Upper lobe of left lung (tissue), 4 donors: ENCODE data around the gene GPC2.

Experiments used
- EP300 ChIP-seq, 4 donors: sonication (generic); formaldehyde crosslinking; IDR thresholded peaks; one replicate each; pipeline ENCODE4 v1.5.1; 2017; ENCODE audit warnings: antibody characterized with exemption in 4 of 4, control low read depth in 2 of 4
- POLR2A ChIP-seq, 4 donors: fragments of 450-650 bp; IDR thresholded peaks; one replicate each; pipeline ENCODE4 v1.5.1; 2016 to 2017; ENCODE audit warnings: antibody characterized with exemption in 4 of 4, mild to moderate bottlenecking in 2 of 4
- POLR2AphosphoS5 ChIP-seq, 2 donors: sonication (generic); formaldehyde crosslinking; IDR thresholded peaks; one replicate each; pipeline ENCODE4 v1.5.1; 2017; ENCODE audit warnings: antibody characterized with exemption in 2 of 2
- TF ChIP-seq, protein P1 (sequence below), 6 experiments: fragments of 450-650 bp in 4 of 6; fragments of 200-600 bp in 2 of 6; sonication (generic) in 2 of 6; IDR thresholded peaks; one replicate each; pipeline ENCODE4 v1.5.1; 2016 to 2019; ENCODE audit warnings: antibody characterized with exemption in 6 of 6

DNA sequence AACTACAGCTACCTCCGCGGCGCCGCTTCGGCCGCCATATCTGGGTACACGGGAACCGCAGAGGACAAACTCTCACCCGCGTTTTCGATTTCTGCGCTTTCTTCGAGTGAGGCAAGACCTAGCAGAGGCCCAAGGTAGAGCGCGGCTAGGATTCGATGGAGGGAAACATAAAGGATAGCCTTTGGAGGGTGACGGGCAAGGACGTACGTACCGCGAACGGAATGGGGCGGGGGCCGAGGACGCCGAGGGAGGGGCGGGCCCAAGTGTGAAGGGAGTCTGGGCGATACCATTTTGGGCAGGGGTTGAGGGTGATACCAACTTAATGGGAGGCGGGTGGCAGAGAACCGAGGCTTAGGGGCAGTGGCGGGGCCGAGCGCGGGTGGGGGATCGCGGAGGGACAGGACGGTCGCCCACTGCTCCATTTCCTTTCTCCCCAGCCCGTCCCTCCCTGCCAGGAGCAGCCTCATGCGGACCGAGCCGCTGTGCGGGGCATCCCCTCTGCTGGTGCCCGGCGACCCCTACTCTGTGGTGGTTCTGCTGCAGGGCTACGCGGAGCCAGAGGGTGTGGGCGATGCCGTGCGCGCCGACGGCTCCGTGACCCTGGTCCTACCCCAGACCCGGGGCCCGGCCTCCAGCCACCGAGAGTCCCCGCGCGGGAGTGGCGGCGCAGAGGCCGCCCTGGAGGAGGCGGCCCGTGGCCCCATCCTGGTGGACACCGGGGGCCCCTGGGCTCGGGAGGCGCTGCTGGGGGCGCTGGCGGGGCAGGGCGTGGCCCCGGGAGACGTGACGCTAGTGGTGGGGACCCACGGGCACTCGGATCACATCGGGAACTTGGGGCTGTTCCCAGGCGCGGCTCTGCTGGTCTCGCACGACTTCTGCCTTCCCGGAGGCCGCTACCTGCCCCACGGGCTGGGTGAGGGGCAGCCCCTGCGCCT, 50.0 kb downstream of the GPC2 start, which contains the start of gene MBLAC1:
- TF ChIP-seq POLR2A (IDR thresholded peaks at IDR 0.05): peak in 2 of 4 donors; percentile 35 to 64
- no peak for TF ChIP-seq EP300 (IDR thresholded peaks at IDR 0.05)
- TF ChIP-seq, protein P1, sequence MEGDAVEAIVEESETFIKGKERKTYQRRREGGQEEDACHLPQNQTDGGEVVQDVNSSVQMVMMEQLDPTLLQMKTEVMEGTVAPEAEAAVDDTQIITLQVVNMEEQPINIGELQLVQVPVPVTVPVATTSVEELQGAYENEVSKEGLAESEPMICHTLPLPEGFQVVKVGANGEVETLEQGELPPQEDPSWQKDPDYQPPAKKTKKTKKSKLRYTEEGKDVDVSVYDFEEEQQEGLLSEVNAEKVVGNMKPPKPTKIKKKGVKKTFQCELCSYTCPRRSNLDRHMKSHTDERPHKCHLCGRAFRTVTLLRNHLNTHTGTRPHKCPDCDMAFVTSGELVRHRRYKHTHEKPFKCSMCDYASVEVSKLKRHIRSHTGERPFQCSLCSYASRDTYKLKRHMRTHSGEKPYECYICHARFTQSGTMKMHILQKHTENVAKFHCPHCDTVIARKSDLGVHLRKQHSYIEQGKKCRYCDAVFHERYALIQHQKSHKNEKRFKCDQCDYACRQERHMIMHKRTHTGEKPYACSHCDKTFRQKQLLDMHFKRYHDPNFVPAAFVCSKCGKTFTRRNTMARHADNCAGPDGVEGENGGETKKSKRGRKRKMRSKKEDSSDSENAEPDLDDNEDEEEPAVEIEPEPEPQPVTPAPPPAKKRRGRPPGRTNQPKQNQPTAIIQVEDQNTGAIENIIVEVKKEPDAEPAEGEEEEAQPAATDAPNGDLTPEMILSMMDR (IDR thresholded peaks at IDR 0.05): no peak
- peak; percentile 81 to 82 for TF ChIP-seq POLR2AphosphoS5 (IDR thresholded peaks at IDR 0.05)
